IPS-18a (cell line): ENCODE data around the gene CAMK1D.
"Not testable (repeated sequence)": the region's sequence is repeated elsewhere in the genome, so short reads cannot be mapped to it uniquely, and the experiment has no call there.

Experiments
- H3K27ac ChIP-seq: one replicate; pipeline ENCODE4 v1.5.1; 2013; ENCODE audit warnings: low read length
- H3K27me3 ChIP-seq: one replicate; pipeline ENCODE4 v1.6.1; 2013; ENCODE audit warnings: mild to moderate bottlenecking, low read length; ENCODE audit not compliant: control insufficient read depth, insufficient read depth
- H3K36me3 ChIP-seq: one replicate; pipeline ENCODE4 v1.6.1; 2013; ENCODE audit warnings: low read depth, low read length; ENCODE audit not compliant: control insufficient read depth
- H3K4me1 ChIP-seq: one replicate; pipeline ENCODE4 v1.6.1; 2013; ENCODE audit warnings: low read depth, low read length; ENCODE audit not compliant: control insufficient read depth
- H3K4me3 ChIP-seq: one replicate; pipeline ENCODE4 v1.5.1; 2013; ENCODE audit warnings: low read length
- H3K9ac ChIP-seq: one replicate; pipeline ENCODE4 v1.6.1; 2013; ENCODE audit warnings: mild to moderate bottlenecking, low read length, moderate library complexity
- H3K9me3 ChIP-seq: one replicate; pipeline ENCODE4 v1.6.1; 2013; ENCODE audit warnings: low read depth, low read length; ENCODE audit not compliant: control insufficient read depth

The CAMK1D gene

DNA sequence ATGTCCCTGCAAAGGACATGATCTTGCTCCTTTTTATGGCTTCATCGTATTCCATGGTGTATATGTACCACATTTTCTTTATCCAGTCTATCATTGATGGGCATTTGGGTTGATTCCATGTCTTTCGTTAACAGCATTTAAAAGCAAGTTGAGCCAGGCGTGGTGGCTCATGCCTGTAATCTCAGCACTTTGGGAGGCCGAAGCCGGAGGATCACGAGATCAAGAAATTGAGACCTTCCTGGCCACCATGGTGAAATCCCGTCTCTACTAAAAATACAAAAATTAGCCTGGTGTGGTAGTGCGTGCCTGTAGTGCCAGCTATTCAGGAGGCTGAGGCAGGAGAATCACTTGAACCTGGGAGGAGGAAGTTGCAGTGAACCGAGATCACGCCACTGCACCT is 147.7 kb downstream of the CAMK1D start:
- not testable (repeated sequence) for H3K36me3 ChIP-seq, H3K27ac ChIP-seq, H3K27me3 ChIP-seq, H3K9me3 ChIP-seq, H3K9ac ChIP-seq, H3K4me3 ChIP-seq
- peaks cover 13% of the 10 kb centered on the region for H3K4me1 ChIP-seq

DNA sequence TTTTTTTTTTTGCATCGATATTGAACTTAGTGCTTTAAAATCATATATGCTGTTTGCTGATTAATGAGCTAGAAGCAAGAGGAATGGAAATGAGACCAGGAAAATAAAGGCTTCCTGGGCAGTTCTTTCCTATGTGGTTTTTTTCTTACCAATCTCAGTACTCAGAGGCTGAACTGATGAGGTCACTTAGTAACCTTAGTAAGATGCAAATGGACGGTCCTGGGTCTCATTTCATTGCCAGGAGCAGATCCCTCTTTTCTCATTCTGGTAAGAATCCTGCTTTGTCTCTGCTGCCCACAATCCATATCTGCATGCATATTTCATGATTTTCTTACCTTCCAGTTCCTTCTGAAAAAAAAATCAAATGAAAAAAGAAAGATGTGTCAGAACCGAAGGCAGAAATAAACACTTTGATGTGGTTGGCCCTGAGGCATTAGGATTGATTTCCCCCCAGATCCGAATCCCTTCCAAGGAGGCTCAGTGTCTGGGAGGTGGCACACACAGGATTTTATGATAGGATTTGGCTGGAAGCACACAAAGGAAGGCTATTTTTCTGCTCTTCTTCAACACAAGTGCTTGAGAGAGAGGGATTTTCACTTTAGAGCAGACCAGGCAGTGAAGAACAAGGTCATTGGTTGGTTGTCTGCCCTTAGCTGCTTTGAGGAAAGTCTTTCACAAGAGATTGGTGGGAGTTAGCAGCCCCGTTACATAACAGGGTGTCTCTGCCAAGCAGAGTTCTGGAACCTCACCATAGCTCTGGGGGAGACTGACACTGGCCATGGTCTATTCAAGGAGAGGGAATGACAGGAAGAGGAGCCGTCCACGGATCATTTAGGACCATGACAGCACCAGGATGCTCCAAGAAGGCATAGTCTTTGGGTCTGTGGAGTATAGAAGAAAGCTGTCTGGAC is 150.0 kb downstream of the CAMK1D start:
- H3K9me3 ChIP-seq = no peaks in the 10 kb centered on the region
- no peaks in the 10 kb centered on the region for H3K27me3 ChIP-seq
- H3K4me1 ChIP-seq = peaks cover 13% of the 10 kb centered on the region
- H3K4me3 ChIP-seq = no peak overlapping the region
- H3K9ac ChIP-seq = no peak overlapping the region
- no peaks in the 10 kb centered on the region for H3K36me3 ChIP-seq
- no peak overlapping the region for H3K27ac ChIP-seq

DNA sequence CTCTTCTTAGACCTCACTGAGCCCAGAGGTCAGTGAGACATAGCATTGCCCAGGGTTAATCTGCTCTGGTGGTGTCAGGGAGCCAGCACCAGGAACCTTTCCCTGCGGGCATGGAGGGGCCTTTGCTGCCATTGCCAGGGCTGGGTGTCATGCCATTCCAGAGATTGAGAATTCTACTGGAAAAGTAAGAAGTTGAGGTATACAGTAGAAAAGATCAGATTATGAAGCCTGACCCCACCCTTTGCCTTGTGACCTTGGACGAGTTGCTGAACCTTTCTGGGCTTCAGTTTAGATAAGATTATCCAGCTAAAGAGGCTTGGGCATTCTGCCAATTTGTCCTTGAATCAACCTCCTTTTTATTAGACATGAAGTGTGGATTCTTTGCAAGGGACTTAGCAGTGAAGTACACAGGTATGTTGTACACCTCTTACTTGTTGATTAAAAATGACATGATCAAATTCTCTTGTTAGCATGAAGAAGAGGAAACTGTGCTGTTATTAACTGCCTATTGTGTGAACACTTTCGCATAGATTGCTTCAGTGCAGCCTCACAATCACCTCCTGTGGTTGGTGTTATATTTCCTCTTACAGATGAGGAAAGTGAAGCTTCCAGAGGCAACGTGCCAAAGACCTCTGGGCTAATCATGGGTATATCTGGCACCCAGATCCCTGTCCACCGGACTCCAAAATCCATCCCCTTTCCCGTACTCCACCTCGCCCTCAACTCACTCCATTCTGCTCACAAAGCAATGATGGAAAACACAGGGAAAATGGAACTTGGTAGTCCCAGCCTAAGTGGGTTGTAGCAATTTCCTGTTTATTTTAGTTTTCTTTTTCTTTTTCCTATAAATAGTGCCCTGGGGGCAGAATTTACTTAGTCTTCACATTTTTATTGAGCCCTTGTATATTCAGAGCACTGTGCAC is 151.3 kb downstream of the CAMK1D start:
- Histone ChIP-seq H3K27ac (no peak overlapping the region), H3K4me3 (no peak overlapping the region), H3K9me3 (no peaks in the 10 kb centered on the region), H3K4me1 (peaks cover 13% of the 10 kb centered on the region), H3K36me3 (no peaks in the 10 kb centered on the region), H3K9ac (no peak overlapping the region), H3K27me3 (no peaks in the 10 kb centered on the region)

DNA sequence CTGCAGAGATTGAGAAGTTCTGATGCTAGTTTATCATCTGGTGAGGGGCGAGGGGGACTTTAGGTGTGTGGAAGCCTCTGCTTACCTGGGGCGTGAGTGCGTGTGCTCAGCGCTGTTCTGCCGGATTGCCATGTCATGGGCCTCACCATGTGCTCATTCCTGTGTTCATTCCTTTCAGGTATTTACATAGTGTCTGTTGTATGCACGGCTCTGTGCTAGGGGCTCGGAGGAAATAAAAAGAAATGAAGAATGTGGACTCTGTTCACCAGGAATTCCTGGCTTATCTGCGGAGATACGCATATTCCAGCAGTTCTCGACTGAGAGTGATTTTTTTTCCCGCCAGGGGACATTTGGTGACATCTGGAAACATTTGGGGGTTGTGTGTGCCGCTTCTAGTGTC is 152.0 kb downstream of the CAMK1D start:
- H3K27ac ChIP-seq = no peak overlapping the region
- no peak overlapping the region for H3K9ac ChIP-seq
- H3K36me3 ChIP-seq = no peaks in the 10 kb centered on the region
- H3K4me1 ChIP-seq = peaks cover 13% of the 10 kb centered on the region
- H3K9me3 ChIP-seq = no peaks in the 10 kb centered on the region
- H3K4me3 ChIP-seq = no peak overlapping the region
- no peaks in the 10 kb centered on the region for H3K27me3 ChIP-seq

DNA sequence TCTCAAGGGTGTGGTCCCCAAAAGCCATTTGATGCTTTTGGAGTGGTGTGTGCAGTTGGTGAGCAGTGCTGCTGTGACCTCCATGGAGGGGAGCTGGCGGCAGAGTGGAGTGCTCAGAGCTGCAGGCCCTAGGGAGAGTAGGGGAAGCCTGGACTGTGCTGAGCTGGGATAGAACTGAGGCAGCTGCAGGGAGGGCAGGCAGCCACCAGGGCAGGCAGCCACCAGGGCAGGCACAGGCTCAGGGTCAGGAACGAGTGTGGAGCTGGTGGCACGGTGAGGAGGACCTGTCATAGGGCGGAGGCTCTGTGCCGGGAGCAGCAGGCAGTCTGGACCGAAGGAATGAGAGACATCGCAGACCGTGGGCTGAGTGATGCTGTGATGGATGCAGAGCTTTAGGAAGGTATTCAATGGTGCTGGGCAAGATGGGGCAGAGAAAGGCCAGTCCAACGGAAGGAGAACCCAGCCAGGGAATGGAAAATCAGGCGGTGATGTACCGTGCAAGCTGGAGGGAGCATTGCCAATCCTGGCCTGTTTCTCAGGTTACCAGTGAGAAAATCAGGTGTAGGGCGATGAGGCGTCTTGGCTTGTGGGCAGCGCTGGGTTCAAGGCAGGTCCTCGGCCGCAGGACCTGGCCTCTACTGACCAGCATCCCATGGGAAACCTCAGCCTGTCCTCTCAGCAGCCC is 152.6 kb downstream of the CAMK1D start:
- H3K36me3 ChIP-seq = no peaks in the 10 kb centered on the region
- no peak overlapping the region for H3K27ac ChIP-seq
- H3K9me3 ChIP-seq = no peaks in the 10 kb centered on the region
- H3K4me3 ChIP-seq = no peak overlapping the region
- peaks cover 13% of the 10 kb centered on the region for H3K4me1 ChIP-seq
- H3K27me3 ChIP-seq = no peaks in the 10 kb centered on the region
- H3K9ac ChIP-seq = no peak overlapping the region

DNA sequence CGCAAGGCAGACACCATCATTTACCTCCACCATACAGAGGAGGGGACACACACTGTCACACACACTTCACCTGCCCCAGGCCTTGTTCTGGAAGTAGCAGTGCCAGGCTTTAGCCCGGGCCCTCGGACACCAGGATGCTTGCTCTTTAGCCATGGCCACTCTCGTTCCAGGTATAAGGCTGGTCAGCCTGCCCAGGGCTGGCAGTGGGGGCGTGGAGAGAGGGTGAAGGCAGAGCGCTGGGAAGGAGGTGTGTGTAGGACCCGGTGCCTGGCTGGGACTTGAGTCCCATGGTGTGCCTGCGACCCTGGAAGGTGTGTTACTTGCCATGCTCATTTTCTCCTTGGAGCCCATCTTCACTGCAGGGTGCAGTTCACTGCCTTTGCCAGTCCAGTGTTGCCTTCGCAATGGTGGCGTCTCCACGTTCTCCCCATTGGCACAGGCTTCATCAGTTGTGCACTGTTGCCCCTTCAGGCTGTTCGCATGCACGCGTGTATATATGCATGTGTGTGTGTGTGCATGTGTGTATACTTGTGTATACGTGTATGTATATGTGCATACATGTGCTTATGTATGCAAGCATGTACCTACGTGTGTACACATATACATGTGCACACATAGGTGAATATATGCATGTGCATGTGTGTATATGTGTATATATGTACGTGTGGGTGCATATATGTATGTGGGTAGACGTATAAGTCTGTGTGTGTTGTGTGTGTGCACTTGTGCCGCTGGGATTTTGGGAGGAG is 153.4 kb downstream of the CAMK1D start:
- no peaks in the 10 kb centered on the region for H3K27me3 ChIP-seq
- no peaks in the 10 kb centered on the region for H3K9me3 ChIP-seq
- H3K4me3 ChIP-seq = no peak overlapping the region
- H3K36me3 ChIP-seq = no peaks in the 10 kb centered on the region
- peaks cover 13% of the 10 kb centered on the region for H3K4me1 ChIP-seq
- H3K27ac ChIP-seq = no peak overlapping the region
- no peak overlapping the region for H3K9ac ChIP-seq

DNA sequence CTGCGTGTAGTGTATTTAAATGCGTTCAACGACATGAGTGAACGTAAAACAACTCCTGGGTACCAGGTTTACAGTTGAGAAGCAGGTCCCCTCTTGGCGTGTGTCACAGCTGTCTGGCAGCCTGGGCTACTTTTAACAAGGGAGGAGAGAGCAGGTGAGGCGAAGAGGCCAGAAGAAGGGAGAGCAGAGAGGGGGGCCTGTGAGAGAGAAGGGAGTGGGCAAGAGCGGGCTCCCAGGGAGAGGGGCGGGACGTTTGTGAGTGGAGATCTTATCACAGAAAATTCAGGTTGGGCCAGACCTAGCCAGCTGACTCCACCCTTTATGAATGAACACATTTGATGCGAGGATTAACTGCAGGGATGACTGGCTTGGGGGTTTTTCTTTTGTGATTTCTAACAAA is 154.0 kb downstream of the CAMK1D start:
- no peaks in the 10 kb centered on the region for H3K9me3 ChIP-seq

DNA sequence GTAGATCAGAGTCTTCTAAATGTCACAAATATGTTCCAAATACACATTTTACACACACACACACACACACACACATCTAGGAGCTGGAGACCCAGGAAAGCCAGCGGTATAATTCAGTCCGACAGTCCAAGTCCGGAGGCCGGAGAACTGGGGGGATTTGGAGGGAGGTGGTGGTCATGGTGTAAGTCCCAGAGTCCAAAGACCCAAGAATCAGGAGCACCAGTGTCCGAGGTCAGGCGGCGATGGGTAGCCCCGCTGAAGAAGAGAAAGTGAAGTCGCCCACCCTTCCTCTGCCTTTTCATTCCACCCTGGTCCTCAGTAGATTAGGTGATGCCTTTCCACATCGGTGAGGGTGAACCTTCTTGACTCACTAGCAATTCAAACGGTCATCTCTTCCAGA is 154.8 kb downstream of the CAMK1D start:
- Histone ChIP-seq H3K4me1 (peaks cover 9% of the 10 kb centered on the region), H3K27me3 (no peaks in the 10 kb centered on the region), H3K9ac (no peak overlapping the region), H3K36me3 (no peaks in the 10 kb centered on the region), H3K9me3 (no peaks in the 10 kb centered on the region), H3K4me3 (no peak overlapping the region), H3K27ac (no peak overlapping the region)

More for the DNA sequence above, 154.0 kb downstream of the CAMK1D start:
- Histone ChIP-seq H3K4me1 (peaks cover 13% of the 10 kb centered on the region), H3K27me3 (no peaks in the 10 kb centered on the region), H3K9ac (no peak overlapping the region), H3K27ac (no peak overlapping the region), H3K4me3 (no peak overlapping the region), H3K36me3 (no peaks in the 10 kb centered on the region)

DNA sequence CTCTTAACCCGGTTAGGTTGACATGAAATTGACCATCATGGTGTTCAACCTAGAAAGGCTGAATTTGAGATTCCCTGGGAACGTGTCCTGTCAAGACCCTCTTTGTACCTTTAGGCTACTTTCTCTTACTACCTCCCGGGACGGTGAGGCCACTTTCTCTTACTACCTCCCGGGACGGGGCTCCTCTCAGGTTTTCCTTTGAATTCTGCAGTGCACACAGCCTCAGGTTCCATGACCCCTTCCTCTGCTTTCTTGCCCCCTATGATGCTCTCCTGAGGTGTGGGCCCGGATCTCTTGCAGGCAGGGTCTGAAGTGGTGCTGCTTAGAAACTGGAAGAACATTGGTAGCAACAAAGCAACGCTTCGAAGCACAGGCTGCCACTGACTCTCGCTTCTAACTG is 155.3 kb downstream of the CAMK1D start:
- H3K4me1 ChIP-seq = peaks cover 6% of the 10 kb centered on the region
- H3K36me3 ChIP-seq = no peaks in the 10 kb centered on the region
- H3K27ac ChIP-seq = no peak overlapping the region
- no peak overlapping the region for H3K4me3 ChIP-seq
- no peak overlapping the region for H3K9ac ChIP-seq
- no peaks in the 10 kb centered on the region for H3K9me3 ChIP-seq
- no peaks in the 10 kb centered on the region for H3K27me3 ChIP-seq

DNA sequence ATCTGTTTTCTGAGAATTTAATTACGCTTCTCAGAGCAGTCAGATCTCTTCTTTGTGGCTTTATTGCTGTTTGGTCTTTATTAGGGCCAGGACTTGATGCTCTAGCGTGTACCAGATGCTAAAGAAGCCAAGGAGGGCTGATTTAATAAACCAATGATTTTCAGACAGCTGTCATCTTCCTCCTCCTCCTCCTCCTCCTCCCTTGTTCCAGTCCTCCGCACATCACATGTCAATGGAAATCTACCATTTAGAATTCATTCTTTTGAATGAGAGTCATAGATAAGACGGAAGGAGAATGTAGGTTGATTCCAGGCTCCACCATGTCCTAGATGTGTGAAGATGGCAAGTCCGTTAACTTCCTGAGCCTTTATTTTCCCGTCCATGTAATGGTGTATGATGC is 156.3 kb downstream of the CAMK1D start:
- H3K9me3 ChIP-seq = no peaks in the 10 kb centered on the region
- H3K27me3 ChIP-seq = no peaks in the 10 kb centered on the region
- H3K9ac ChIP-seq = no peak overlapping the region
- no peak overlapping the region for H3K27ac ChIP-seq
- H3K36me3 ChIP-seq = no peaks in the 10 kb centered on the region
- H3K4me3 ChIP-seq = no peak overlapping the region
- peaks cover 4% of the 10 kb centered on the region for H3K4me1 ChIP-seq
